HFF-Myc (cell line): ENCODE data around the gene PALMD.

Experiments used
- DNase-seq: peaks from one replicate; pipeline ENCODE4 v3.0.0-alpha.2; 2011; ENCODE audit warnings: low read depth; ENCODE audit errors: extremely low read depth
- H3K4me3 ChIP-seq: replicated peaks from 2 replicates; pipeline ENCODE4 v1.5.1; 2011; ENCODE audit warnings: low read depth, mild to moderate bottlenecking, control low read depth, low read length
- TF ChIP-seq, protein P1 (sequence below): IDR thresholded peaks from 2 replicates; pipeline ENCODE4 v1.5.1; 2012; ENCODE audit warnings: mild to moderate bottlenecking, low read depth, low read length, control low read depth; ENCODE audit errors: missing control alignments

PALMD gene, protein sequence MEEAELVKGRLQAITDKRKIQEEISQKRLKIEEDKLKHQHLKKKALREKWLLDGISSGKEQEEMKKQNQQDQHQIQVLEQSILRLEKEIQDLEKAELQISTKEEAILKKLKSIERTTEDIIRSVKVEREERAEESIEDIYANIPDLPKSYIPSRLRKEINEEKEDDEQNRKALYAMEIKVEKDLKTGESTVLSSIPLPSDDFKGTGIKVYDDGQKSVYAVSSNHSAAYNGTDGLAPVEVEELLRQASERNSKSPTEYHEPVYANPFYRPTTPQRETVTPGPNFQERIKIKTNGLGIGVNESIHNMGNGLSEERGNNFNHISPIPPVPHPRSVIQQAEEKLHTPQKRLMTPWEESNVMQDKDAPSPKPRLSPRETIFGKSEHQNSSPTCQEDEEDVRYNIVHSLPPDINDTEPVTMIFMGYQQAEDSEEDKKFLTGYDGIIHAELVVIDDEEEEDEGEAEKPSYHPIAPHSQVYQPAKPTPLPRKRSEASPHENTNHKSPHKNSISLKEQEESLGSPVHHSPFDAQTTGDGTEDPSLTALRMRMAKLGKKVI

DNA sequence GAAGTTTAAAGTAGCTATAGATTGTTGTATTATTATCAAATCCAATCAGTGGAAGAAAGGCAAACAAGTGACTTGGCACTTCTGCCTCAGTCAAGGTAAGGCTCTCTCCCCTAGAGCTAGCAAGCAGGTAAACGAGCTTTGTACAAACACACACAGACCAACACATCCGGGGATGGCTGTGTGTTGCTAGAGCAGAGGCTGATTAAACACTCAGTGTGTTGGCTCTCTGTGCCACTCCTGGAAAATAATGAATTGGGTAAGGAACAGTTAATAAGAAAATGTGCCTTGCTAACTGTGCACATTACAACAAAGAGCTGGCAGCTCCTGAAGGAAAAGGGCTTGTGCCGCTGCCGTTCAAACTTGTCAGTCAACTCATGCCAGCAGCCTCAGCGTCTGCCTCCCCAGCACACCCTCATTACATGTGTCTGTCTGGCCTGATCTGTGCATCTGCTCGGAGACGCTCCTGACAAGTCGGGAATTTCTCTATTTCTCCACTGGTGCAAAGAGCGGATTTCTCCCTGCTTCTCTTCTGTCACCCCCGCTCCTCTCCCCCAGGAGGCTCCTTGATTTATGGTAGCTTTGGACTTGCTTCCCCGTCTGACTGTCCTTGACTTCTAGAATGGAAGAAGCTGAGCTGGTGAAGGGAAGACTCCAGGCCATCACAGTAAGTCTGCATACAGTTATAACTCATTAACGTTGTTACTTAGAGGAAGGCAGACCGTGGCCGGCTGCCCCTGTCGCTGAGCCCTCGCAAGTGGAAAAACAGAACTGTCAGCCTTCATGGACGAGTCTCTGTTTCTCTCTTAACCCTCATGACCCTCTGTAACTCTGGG, at the start of gene PALMD:
TSS of gene PALMD (plus strand) at position 415 of the 833 bp plus-strand sequence. CDS start at position 620, 205 bp downstream.
- TF ChIP-seq, protein P1, sequence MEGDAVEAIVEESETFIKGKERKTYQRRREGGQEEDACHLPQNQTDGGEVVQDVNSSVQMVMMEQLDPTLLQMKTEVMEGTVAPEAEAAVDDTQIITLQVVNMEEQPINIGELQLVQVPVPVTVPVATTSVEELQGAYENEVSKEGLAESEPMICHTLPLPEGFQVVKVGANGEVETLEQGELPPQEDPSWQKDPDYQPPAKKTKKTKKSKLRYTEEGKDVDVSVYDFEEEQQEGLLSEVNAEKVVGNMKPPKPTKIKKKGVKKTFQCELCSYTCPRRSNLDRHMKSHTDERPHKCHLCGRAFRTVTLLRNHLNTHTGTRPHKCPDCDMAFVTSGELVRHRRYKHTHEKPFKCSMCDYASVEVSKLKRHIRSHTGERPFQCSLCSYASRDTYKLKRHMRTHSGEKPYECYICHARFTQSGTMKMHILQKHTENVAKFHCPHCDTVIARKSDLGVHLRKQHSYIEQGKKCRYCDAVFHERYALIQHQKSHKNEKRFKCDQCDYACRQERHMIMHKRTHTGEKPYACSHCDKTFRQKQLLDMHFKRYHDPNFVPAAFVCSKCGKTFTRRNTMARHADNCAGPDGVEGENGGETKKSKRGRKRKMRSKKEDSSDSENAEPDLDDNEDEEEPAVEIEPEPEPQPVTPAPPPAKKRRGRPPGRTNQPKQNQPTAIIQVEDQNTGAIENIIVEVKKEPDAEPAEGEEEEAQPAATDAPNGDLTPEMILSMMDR = no peak
- no peak for DNase-seq
- H3K4me3 ChIP-seq = no peak within 1 kb of the TSS

DNA sequence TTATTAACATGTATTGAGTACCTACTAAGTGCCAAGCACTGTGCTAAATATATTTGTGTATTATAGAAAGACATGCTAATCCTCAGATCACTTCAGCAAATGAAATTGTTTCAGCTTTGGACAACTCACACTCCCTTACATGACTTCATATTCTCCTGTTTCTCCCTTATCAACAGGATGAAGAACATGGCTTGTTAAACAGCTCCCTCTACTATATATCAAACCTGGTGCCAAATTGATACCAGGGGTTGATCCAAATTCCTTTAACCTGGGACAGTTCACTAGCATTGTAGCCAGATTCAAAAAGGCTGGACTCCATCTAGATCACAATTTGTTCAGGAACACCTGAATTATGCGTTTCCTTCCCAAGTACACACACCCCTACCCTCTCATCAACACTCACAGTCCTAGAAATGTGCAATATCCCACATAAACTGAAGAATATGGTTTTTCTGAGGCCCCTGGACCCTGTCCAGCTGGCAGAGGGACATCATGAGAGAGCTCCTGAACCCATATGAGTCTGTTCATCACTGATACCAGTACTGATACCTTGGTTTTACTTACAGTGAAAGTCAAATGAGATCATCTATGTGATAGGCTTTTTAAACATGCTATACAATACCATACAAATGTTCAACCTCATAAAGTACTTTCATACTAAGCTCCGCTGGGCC, 47.0 kb upstream of the PALMD start:
- no peak overlapping the region for H3K4me3 ChIP-seq
- no peak for DNase-seq
- TF ChIP-seq, protein P1 = no peak

DNA sequence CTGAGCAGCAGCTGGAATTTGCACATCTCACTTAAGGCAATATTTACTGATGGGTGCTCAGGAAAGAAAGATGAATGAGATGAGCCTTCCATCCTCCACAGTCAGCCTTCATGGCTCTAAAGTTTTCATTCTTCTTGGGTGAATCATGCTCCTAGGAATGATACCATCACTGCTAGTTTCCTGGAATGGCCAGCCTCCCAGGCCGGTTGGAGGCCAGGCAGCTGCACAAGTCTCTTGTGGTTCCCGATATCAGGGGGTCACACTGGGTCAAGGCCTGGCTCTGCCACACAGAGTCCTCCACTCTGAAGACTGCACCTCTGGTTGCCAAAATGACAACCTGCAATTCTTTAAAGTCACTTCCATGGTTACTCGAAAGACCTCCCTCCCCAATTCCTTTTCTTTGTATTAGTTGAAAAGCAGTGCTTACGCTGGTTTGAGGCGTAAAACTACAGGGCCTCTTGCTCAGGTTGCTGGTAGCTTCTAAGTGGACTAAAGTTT, 46.2 kb upstream of the PALMD start:
- no peak overlapping the region for H3K4me3 ChIP-seq
- TF ChIP-seq, protein P1 = no peak
- DNase-seq = no peak

DNA sequence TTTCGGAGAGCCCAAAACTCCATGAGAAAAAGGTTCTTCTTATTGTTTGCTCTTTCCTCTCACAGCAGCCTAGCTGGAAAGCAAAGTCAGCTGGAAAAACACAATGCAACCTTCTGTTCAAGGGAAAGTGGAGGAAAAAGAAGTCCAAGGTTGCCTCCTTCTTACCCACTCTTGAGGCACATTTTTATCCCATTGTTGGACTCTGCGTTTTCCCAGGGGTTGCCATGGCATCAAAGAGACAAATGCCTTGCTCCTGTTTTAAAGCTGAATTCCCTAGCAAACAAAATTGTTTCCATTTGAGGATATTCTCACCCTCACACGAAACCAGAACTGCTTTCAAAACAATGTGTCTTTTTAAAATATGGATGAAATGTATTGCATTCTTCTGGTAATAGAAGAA, 45.1 kb upstream of the PALMD start:
- TF ChIP-seq, protein P1 = no peak
- H3K4me3 ChIP-seq = no peak overlapping the region
- no peak for DNase-seq

DNA sequence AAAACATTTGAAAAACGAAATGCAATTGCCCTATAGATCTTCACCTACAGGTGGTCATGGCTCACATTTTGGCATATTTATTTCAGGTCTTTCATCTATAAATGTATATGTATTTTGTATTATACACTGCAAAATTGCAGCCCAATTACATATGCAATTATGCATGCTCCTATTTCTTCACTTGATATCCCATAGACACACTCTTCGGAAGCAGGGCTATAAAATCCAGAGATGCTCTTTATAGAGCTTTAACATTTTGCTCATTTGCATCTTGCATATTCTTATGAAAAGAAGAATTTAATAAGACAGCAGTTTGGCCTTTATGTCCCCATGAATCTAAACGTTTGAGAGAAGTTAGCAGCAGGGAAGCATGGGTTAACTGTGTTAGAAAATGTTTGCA, 44.7 kb upstream of the PALMD start:
- TF ChIP-seq, protein P1 = no peak
- no peak for DNase-seq
- H3K4me3 ChIP-seq = no peak overlapping the region

DNA sequence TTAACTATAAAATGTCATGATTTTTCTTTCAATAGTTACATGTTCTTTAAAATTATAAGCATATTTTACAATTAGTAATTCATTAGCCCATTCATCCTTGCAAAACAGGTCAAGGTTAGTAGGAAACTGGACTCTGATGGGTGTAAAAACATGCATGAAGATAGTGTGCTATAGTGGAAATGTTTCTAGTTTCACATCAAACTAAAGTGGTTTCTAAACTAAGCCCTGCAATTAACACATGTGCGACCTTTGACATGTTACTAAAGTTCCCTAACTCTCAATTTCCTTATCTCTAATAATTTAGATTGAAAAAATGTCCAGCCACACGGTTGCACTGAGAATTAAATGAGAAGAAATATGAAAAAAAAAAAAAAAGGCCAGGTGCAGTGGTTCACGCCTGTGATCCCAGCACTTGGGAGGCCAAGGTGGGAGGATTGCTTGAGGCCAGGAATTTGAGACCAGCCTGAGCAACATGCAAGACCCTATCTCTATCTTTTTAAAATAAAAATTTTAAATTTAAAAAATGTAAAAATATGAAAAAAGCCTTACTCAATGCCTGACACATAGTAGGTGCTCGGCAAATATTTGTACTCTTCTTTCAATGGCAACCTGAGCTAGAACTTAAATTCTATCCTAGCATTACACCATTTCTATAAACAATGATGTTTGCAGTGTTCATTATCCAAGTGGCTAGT, 44.1 kb upstream of the PALMD start:
- no peak for DNase-seq
- TF ChIP-seq, protein P1 = no peak
- no peak overlapping the region for H3K4me3 ChIP-seq
